Measurements from ENCODE around the gene GOLIM4. TPM values are rescaled to one million over a fixed set of nuclear protein-coding genes. Genes with fewer than 3 reads are reported as not detected.
"Not testable (repeated sequence)": the region's sequence is repeated elsewhere in the genome, so short reads cannot be mapped to it uniquely, and the experiment has no call there.

GOLIM4 gene
- total and polyA plus RNA-seq, 2 of the 13 experiments (the other 11 are each of a cell fraction or from before 2014, with no cell fraction given): 10.9 to 47.7 TPM

DNA sequence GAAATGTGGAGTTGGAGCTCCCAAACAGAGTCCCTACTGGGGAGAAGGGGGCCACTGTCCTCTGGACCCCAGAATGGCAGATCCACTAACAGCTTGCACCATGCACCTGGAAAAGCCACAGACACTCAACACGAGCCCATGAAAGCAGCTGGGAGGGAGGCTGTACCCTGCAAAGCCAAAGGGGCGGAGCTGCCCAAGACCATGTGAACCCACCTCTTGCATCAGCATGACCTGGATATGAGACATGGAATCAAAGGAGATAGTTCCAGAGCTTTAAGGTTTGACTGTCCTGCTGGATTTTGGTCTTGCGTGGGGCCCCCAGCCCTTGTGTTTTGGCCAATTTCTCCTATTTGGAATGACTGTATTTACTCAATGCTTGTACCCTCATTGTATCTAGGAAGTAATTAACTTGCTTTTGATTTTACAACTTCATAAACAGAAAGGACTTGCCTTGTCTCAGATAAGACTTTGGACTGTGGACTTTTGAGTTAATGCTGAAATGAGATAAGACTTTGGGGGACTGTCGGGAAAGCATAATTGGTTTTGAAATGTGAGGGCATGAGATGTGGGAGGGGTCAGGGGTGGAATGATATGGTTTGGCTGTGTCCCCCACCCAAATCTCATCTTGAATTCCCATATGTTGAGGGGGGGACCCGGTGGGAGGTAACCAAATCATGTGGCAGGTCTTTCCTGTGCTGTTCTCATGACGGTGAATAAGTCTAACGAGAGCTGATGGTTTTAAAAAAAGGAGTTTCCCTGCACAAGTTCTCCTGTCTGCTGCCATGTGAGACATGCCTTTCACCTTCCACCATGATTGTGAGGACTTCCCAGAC is 39.1 kb downstream of the GOLIM4 start:
- TF ChIP-seq, protein P1, sequence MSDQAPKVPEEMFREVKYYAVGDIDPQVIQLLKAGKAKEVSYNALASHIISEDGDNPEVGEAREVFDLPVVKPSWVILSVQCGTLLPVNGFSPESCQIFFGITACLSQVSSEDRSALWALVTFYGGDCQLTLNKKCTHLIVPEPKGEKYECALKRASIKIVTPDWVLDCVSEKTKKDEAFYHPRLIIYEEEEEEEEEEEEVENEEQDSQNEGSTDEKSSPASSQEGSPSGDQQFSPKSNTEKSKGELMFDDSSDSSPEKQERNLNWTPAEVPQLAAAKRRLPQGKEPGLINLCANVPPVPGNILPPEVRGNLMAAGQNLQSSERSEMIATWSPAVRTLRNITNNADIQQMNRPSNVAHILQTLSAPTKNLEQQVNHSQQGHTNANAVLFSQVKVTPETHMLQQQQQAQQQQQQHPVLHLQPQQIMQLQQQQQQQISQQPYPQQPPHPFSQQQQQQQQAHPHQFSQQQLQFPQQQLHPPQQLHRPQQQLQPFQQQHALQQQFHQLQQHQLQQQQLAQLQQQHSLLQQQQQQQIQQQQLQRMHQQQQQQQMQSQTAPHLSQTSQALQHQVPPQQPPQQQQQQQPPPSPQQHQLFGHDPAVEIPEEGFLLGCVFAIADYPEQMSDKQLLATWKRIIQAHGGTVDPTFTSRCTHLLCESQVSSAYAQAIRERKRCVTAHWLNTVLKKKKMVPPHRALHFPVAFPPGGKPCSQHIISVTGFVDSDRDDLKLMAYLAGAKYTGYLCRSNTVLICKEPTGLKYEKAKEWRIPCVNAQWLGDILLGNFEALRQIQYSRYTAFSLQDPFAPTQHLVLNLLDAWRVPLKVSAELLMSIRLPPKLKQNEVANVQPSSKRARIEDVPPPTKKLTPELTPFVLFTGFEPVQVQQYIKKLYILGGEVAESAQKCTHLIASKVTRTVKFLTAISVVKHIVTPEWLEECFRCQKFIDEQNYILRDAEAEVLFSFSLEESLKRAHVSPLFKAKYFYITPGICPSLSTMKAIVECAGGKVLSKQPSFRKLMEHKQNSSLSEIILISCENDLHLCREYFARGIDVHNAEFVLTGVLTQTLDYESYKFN (CRISPR knock-in tag; conservative IDR thresholded peaks at IDR 0.05): 0 out of 2 replicates have a peak, but pooled peaks have one; percentile 15
- TF ChIP-seq ZMYM4 (CRISPR knock-in tag; IDR thresholded peaks at IDR 0.05): peak; percentile 58
- 0 out of 2 replicates have a peak, but pooled peaks have one; percentile 11 for TF ChIP-seq FOXA3 (CRISPR knock-in tag; IDR thresholded peaks at IDR 0.05)
- TF ChIP-seq, protein P2, sequence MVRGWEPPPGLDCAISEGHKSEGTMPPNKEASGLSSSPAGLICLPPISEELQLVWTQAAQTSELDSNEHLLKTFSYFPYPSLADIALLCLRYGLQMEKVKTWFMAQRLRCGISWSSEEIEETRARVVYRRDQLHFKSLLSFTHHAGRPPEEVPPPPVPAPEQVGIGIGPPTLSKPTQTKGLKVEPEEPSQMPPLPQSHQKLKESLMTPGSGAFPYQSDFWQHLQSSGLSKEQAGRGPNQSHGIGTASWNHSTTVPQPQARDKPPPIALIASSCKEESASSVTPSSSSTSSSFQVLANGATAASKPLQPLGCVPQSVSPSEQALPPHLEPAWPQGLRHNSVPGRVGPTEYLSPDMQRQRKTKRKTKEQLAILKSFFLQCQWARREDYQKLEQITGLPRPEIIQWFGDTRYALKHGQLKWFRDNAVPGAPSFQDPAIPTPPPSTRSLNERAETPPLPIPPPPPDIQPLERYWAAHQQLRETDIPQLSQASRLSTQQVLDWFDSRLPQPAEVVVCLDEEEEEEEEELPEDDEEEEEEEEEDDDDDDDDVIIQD (CRISPR knock-in tag; IDR thresholded peaks at IDR 0.05; ENCODE audit: low read depth): peak; percentile 86
- 0 out of 2 replicates have a peak, but pooled peaks have one; percentile 11 for TF ChIP-seq HNF4A (CRISPR knock-in tag; IDR thresholded peaks at IDR 0.05)
- FAIRE-seq; ATAC-seq; BruUV-seq (replicated peaks); CTCF ChIA-PET (ENCODE audit: low intra/inter-chr PET ratio, low total read pairs); H3K4me2 ChIP-seq (ENCODE audit: low read depth, low read length); H3K9ac ChIP-seq (ENCODE audit: insufficient read depth, low read depth, low read length); in situ Hi-C loops (cut with HindIII; ENCODE audit: extremely low pct_ligation_motif_present, low pct_unique_long_range_greater_than_20kb); H3K27ac ChIP-seq (ENCODE audit: extremely low read length, insufficient read depth, low read length); H4K20me1 ChIP-seq (ENCODE audit: insufficient read depth, low read length); intact Hi-C loops (cut with micrococcal nuclease; ENCODE audit: unreplicated experiment); H3K27me3 ChIP-seq (ENCODE audit: control insufficient read depth in 1 of 2, insufficient read depth in 2 of 2, low read length in 2 of 2); H3K36me3 ChIP-seq (replicated peaks in 1 of 2; ENCODE audit: control insufficient read depth in 1 of 2, insufficient read depth in 2 of 2, low read length in 2 of 2); H3K4me3 ChIP-seq (replicated peaks in 1 of 3; ENCODE audit: insufficient read depth in 1 of 3, low read depth in 2 of 3, low read length in 3 of 3); H2AFZ ChIP-seq (ENCODE audit: low read length): not testable (repeated sequence)
- WGBS (ENCODE audit: low lambda C conversion rate): 88% methylated on average over 5 of the region's 7 CpGs
- Histone ChIP-seq H3K9me3 (ENCODE audit: low read length) (peaks cover 10% of the 10 kb centered on the region; the same call in 1 of the 2 replicates), H3K4me1 (ENCODE audit: insufficient read depth, low read length) (peaks cover 13% of the 10 kb centered on the region), H3K79me2 (ENCODE audit: insufficient read depth, low read length) (peaks cover 39% of the 10 kb centered on the region)
- peak; percentile 11 for DNase-seq (ENCODE audit: low spot score)
- POLR2A ChIA-PET: interaction anchor here (1.5 kb wide), 1 partner anchor 38 kb away, joined by 3 read pairs; no protein-coding TSS in a partner anchor

All from HepG2 (cell line).